ENCODE measurements around the gene TBC1D21.

TBC1D21 gene

DNA sequence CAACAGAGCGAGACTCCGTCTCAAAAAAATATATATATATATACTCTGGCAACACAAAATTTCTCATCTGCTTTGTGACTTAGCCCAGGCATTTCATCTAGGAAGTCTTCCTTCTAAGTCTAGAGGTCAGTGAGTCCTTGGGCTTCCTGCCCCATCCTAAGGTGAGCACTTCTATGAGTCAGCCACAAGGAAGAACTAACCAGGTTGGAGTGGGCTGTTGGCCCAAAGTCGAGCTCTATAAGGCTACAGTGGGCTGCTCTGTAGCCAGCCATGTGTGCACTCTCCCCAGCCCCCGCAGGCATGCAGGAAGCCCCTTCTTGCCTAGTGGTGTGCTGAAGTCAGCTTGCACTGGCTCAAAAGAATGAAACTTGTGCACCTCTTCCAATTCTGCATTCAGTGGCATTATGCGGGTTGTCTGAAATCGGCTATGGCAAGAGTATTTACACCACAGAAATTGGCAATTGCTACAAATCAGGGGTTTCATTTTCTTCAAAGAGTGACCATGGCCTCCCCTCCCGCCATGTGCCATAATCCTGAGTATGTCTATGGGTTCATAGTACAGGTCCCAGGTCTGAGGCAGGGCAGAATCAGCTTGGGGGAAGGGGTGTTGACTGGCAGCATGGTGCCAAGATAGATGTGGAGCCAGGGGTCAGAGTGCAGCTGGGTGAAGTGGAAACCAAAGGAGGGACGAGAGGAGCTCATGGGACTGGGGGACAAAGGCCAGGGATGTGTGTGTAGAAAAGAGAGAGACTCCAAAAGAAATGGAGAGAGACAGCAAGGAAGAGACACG, 30.9 kb downstream of the TBC1D21 start:
- no peaks in the 10 kb centered on the region for H3K36me3 Mint-ChIP-seq
- peaks cover 21 to 27% of the 10 kb centered on the region in 2 donors for H3K27me3 Mint-ChIP-seq
- no peak for ATAC-seq (replicated peaks)
- no peak overlapping the region for H3K27ac Mint-ChIP-seq
- no peak overlapping the region for H3K4me3 Mint-ChIP-seq
- no peaks in the 10 kb centered on the region for H3K9me3 Mint-ChIP-seq
- H3K4me1 Mint-ChIP-seq, result no peaks in the 10 kb centered on the region
- DNase-seq, result no peak

DNA sequence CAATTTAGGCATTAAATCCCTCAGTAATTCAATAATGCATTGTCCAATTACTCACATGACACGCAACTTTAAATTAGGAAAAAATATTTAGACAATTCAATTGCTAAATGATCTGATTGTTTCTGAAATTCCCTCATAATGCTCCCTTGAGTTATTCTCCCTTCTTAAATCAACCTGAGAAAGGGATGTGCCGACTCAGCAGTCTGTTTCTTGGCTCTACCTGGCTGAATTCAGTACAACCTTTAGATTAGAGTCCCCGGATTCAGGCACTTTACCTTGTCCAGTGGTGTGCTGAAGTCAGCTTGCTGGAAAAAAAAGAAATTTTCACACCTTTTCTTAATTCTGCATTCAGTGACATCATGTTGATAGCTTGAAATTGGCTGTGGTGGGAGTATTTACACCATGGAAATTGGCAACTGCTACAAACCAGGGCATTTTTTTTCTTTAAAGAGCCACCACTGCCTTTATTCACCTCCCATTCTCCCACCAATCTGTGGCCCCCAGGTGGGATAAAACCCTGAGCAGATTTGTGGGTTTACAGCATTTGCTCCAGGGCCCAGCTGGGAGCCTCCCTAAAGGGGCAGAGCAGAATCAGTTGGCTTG, 32.0 kb downstream of the TBC1D21 start:
- Mint-ChIP-seq H3K36me3 (no peaks in the 10 kb centered on the region), H3K4me3 (no peak overlapping the region), H3K4me1 (no peaks in the 10 kb centered on the region), H3K9me3 (no peaks in the 10 kb centered on the region), H3K27ac (no peak overlapping the region), H3K27me3 (peaks cover 21 to 29% of the 10 kb centered on the region in 2 donors)
- ATAC-seq (replicated peaks), result no peak
- DNase-seq, result no peak

GRCh38 chr15:73906346-73907034, 33.1 kb downstream of the TBC1D21 start:
- no peak for ATAC-seq (replicated peaks)
- H3K9me3 Mint-ChIP-seq, result no peaks in the 10 kb centered on the region
- H3K4me1 Mint-ChIP-seq, result no peaks in the 10 kb centered on the region
- no peak overlapping the region for H3K4me3 Mint-ChIP-seq
- H3K36me3 Mint-ChIP-seq, result no peaks in the 10 kb centered on the region
- no peak for DNase-seq
- peaks cover 32 to 35% of the 10 kb centered on the region in 2 donors for H3K27me3 Mint-ChIP-seq
- no peak overlapping the region for H3K27ac Mint-ChIP-seq

DNA sequence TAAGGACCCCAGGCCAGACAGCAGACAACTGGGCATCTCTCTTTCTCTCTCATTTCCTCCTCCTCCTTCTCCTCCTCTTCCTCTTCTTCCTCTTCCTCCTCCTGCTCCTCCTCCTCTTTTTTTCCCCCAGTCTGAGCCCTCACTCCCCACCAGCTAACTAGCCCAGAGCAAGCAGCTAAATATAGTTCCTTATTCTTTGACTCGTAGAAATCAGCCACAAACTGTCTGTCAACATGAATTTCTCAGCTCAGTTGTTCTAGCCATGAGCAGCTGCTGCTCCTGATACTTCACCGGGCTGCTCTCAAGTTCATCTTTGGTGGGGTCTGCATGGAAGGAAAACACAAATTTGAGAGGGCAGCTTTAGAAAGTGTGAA, 33.7 kb downstream of the TBC1D21 start:
- no peaks in the 10 kb centered on the region for H3K4me1 Mint-ChIP-seq
- ATAC-seq (replicated peaks) (no peak), DNase-seq (no peak)
- H3K36me3 Mint-ChIP-seq, result no peaks in the 10 kb centered on the region
- peaks cover 35 to 36% of the 10 kb centered on the region in 2 donors for H3K27me3 Mint-ChIP-seq
- no peak overlapping the region for H3K4me3 Mint-ChIP-seq
- no peak overlapping the region for H3K27ac Mint-ChIP-seq
- H3K9me3 Mint-ChIP-seq, result no peaks in the 10 kb centered on the region

- DNase-seq (peak; percentile 55), ATAC-seq (replicated peaks) (peak; percentile 97 to 98)
- Mint-ChIP-seq H3K4me1 (no peaks in the 10 kb centered on the region), H3K27me3 (peaks cover 27 to 35% of the 10 kb centered on the region in 2 donors), H3K4me3 (no peak overlapping the region), H3K9me3 (no peaks in the 10 kb centered on the region), H3K36me3 (no peaks in the 10 kb centered on the region), H3K27ac (no peak overlapping the region)
These were observed 34.9 kb downstream of the TBC1D21 start for GRCh38 chr15:73908030-73908821.

- ATAC-seq (replicated peaks), result no peak
- H3K36me3 Mint-ChIP-seq, result no peaks in the 10 kb centered on the region
These were observed 35.4 kb downstream of the TBC1D21 start for GRCh38 chr15:73908822-73909122.

GRCh38 chr15:73909651-73910050, 36.3 kb downstream of the TBC1D21 start:
- Mint-ChIP-seq H3K36me3 (no peaks in the 10 kb centered on the region), H3K4me3 (no peak overlapping the region), H3K4me1 (no peaks in the 10 kb centered on the region), H3K27ac (no peak overlapping the region), H3K27me3 (peaks cover 26 to 34% of the 10 kb centered on the region in 2 donors), H3K9me3 (no peaks in the 10 kb centered on the region)
- DNase-seq, result no peak
- no peak for ATAC-seq (replicated peaks)

More at GRCh38 chr15:73908822-73909122, 35.4 kb downstream of the TBC1D21 start:
- no peak overlapping the region for H3K27ac Mint-ChIP-seq
- DNase-seq, result no peak
- H3K9me3 Mint-ChIP-seq, result no peaks in the 10 kb centered on the region
- H3K4me3 Mint-ChIP-seq, result no peak overlapping the region
- no peaks in the 10 kb centered on the region for H3K4me1 Mint-ChIP-seq
- peaks cover 23 to 32% of the 10 kb centered on the region in 2 donors for H3K27me3 Mint-ChIP-seq

- Mint-ChIP-seq H3K9me3 (no peaks in the 10 kb centered on the region), H3K27me3 (peaks cover 30 to 31% of the 10 kb centered on the region in 2 donors), H3K4me3 (no peak overlapping the region), H3K27ac (no peak overlapping the region), H3K4me1 (no peaks in the 10 kb centered on the region), H3K36me3 (no peaks in the 10 kb centered on the region)
- no peak for ATAC-seq (replicated peaks)
- DNase-seq, result no peak
These were observed 37.3 kb downstream of the TBC1D21 start for GRCh38 chr15:73910522-73911303.

- no peak overlapping the region for H3K4me3 Mint-ChIP-seq
These were observed 38.7 kb downstream of the TBC1D21 start for GRCh38 chr15:73912030-73912596.

DNA sequence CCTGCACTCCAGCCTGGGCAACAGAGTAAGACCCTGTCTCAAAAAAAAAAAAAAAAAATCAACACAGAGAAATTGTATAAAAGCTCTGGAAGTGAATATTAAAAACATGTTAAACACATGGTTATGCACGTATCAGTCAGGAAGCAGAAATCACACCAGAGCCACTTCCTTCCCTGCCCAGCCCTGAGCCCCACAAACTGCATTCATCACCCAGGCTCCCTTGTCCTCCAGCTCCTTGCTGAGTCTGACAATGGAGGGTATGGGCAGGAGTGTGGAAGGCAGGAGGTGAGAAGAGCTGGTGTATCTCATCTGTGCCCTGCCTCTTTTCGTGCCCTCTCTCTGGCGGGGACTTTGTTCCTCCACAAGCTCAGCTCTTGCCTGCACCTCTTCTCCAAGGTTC, 40.8 kb downstream of the TBC1D21 start:
- H3K27me3 Mint-ChIP-seq, result peaks cover 23 to 37% of the 10 kb centered on the region in 2 donors
- peaks cover 4% of the 10 kb centered on the region in 2 donors for H3K36me3 Mint-ChIP-seq
- H3K9me3 Mint-ChIP-seq, result peaks cover 6 to 10% of the 10 kb centered on the region in 2 donors
- no peak overlapping the region for H3K4me3 Mint-ChIP-seq
- no peaks in the 10 kb centered on the region for H3K4me1 Mint-ChIP-seq
- DNase-seq, result no peak
- no peak for ATAC-seq (replicated peaks)
- no peak overlapping the region for H3K27ac Mint-ChIP-seq

More at GRCh38 chr15:73912030-73912596, 38.7 kb downstream of the TBC1D21 start:
- Mint-ChIP-seq H3K27me3 (peaks cover 27 to 37% of the 10 kb centered on the region in 2 donors), H3K9me3 (peaks cover 3 to 6% of the 10 kb centered on the region in 2 donors), H3K4me1 (no peaks in the 10 kb centered on the region), H3K36me3 (no peaks in the 10 kb centered on the region), H3K27ac (no peak overlapping the region)
- ATAC-seq (replicated peaks) (no peak), DNase-seq (no peak)

DNA sequence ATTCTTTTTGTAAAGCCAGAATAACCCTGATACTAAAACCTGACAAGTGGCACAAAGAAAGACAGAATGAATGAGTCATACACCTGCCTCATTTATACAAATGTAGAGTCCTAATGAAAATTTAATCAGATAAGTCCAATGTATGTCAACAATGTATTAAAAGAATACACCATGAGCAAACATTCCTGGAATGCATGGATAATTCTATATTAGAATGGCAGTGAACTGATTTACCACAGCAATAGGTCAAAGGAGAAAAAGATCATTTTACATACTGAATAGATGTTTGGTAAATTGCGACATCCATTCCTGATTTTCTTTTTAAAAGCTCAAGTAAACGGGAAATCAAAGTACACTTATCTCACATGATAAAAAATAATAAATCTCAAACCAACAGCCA, 41.7 kb downstream of the TBC1D21 start:
- Mint-ChIP-seq H3K9me3 (peaks cover 6 to 10% of the 10 kb centered on the region in 2 donors), H3K27ac (no peak overlapping the region), H3K4me1 (no peaks in the 10 kb centered on the region), H3K27me3 (peaks cover 21 to 37% of the 10 kb centered on the region in 2 donors), H3K4me3 (no peak overlapping the region), H3K36me3 (peaks cover 4% of the 10 kb centered on the region in 2 donors)
- DNase-seq (no peak), ATAC-seq (replicated peaks) (no peak)

DNA sequence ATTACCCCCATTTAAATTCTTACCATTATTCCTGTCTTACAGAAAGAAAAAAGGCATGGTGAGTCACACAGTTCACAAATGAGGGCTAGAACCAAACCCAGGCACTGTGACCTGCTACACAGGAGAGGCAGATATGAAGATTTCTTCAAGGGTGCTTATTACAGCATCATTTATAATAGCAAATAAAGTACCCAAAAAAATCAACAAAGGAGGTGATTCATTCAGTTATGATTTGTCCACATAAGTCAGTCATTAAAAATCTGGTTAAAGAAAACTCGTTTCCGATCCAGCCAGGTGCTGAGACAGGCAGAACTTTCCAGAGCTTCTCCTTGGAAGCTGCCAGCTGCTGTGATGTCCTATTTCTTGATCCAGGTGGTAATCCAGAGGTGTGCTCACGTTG, 45.4 kb downstream of the TBC1D21 start:
- no peak for DNase-seq
- no peak overlapping the region for H3K4me3 Mint-ChIP-seq
- peaks cover 4% of the 10 kb centered on the region in 2 donors for H3K36me3 Mint-ChIP-seq
- no peak for ATAC-seq (replicated peaks)
- H3K27me3 Mint-ChIP-seq, result peaks cover 11 to 28% of the 10 kb centered on the region in 2 donors
- peaks cover 6 to 10% of the 10 kb centered on the region in 2 donors for H3K9me3 Mint-ChIP-seq
- no peak overlapping the region for H3K27ac Mint-ChIP-seq
- H3K4me1 Mint-ChIP-seq, result peaks cover 3 to 6% of the 10 kb centered on the region in 2 donors

DNA sequence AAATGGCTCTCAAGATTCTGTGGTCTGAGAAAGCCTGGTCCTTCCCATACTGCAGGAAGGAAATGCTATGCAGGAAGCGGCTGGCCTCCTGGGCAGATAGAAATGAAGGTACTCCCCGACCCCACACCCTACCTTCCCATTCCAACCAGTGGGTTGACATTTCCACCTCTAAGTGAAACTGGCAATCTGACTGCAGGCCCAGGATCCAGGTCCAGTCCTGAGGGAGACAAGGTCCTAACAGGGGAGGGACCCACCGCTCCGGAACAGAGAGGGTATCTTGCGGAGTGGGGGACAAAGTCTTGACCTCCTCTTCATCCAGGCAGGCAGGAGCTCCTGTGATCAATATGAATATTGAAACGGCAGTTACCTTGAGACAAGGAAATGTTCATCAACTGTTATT, 46.3 kb downstream of the TBC1D21 start:
- H3K4me3 Mint-ChIP-seq, result no peak overlapping the region
- H3K9me3 Mint-ChIP-seq, result peaks cover 6 to 10% of the 10 kb centered on the region in 2 donors
- peaks cover 11 to 12% of the 10 kb centered on the region in 2 donors for H3K4me1 Mint-ChIP-seq

More for the DNA sequence above, 46.3 kb downstream of the TBC1D21 start:
- Mint-ChIP-seq H3K27me3 (peaks cover 11 to 29% of the 10 kb centered on the region in 2 donors), H3K36me3 (peaks cover 4% of the 10 kb centered on the region in 2 donors), H3K27ac (no peak overlapping the region)
- ATAC-seq (replicated peaks), result no peak
- no peak for DNase-seq

All from stimulated activated naive B cell treated with anti-CD40 and anti-IgM and Interleukin-4, amounts not matched to agents 10 μg/mL and 1 μg/mL and 100 μg/mL, for 72 hours (primary cell).